Chondrocyte (in vitro differentiated cells): ENCODE measurements around the gene RBPJ. TPM values are rescaled to one million over a fixed set of nuclear protein-coding genes. Genes with fewer than 3 reads are reported as not detected.

ENCODE experiments used
- DNase-seq: peaks from one replicate; pipeline ENCODE4 v3.0.0; 2021; ENCODE audit warnings: mixed read lengths, low spot score
- H3K27ac Mint-ChIP-seq: one replicate; pipeline ENCODE4 v1.8.0; 2021; ENCODE audit warnings: mild to moderate bottlenecking, moderate library complexity, mixed read lengths; ENCODE audit not compliant: unreplicated experiment
- H3K27me3 Mint-ChIP-seq: 2 replicates; pipeline ENCODE4 v1.8.0; 2021; ENCODE audit warnings: low read depth, mixed read lengths
- H3K36me3 Mint-ChIP-seq: 2 replicates; pipeline ENCODE4 v1.8.0; 2021; ENCODE audit warnings: low read depth, mixed read lengths
- H3K4me1 Mint-ChIP-seq: 2 replicates; pipeline ENCODE4 v1.8.0; 2021; ENCODE audit warnings: low read depth, mild to moderate bottlenecking, mixed read lengths
- H3K4me3 Mint-ChIP-seq: one replicate; pipeline ENCODE4 v1.8.0; 2021; ENCODE audit warnings: mild to moderate bottlenecking, moderate library complexity, mixed read lengths; ENCODE audit not compliant: unreplicated experiment
- H3K9me3 Mint-ChIP-seq: 2 replicates; pipeline ENCODE4 v1.8.0; 2021; ENCODE audit warnings: low read depth, mixed read lengths
- CTCF ChIP-seq: fragments of 200-600 bp; sonication (generic); IDR thresholded peaks from 2 replicates; pipeline ENCODE4 v1.5.0; 2021; ENCODE audit warnings: antibody characterized with exemption, mild to moderate bottlenecking, moderate library complexity
- total RNA-seq: library from RNA; stranded (reverse); gene quantifications from 3 replicates; pipeline ENCODE4 v1.2.1, GENCODE V29; 2021

RBPJ gene
- total RNA-seq, 1 donor from 2014 or later, result 58.5 TPM

- Mint-ChIP-seq H3K36me3 (peaks cover 11% of the 10 kb centered on the region), H3K27ac (no peak overlapping the region), H3K27me3 (no peaks in the 10 kb centered on the region), H3K4me1 (peaks cover 20% of the 10 kb centered on the region), H3K4me3 (no peak overlapping the region), H3K9me3 (peaks cover 5% of the 10 kb centered on the region)
- no peak for DNase-seq
- TF ChIP-seq CTCF, result peak; percentile 93
Observed at GRCh38 chr4:26410385-26411293, 89.8 kb downstream of the RBPJ start.

GRCh38 chr4:26412381-26413372 lies 91.9 kb downstream of the RBPJ start:
- H3K27me3 Mint-ChIP-seq, result no peaks in the 10 kb centered on the region
- H3K4me3 Mint-ChIP-seq, result no peak overlapping the region
- H3K4me1 Mint-ChIP-seq, result peaks cover 8% of the 10 kb centered on the region
- DNase-seq, result no peak
- H3K27ac Mint-ChIP-seq, result no peak overlapping the region
- no peaks in the 10 kb centered on the region for H3K9me3 Mint-ChIP-seq
- no peak for TF ChIP-seq CTCF
- peaks cover 4% of the 10 kb centered on the region for H3K36me3 Mint-ChIP-seq

GRCh38 chr4:26413582-26413981 lies 92.8 kb downstream of the RBPJ start:
- TF ChIP-seq CTCF, result no peak
- H3K4me3 Mint-ChIP-seq, result no peak overlapping the region
- H3K27ac Mint-ChIP-seq, result no peak overlapping the region
- peaks cover 15% of the 10 kb centered on the region for H3K4me1 Mint-ChIP-seq
- no peaks in the 10 kb centered on the region for H3K27me3 Mint-ChIP-seq
- no peak for DNase-seq
- H3K9me3 Mint-ChIP-seq, result no peaks in the 10 kb centered on the region
- peaks cover 4% of the 10 kb centered on the region for H3K36me3 Mint-ChIP-seq

GRCh38 chr4:26418107-26418506 lies 97.3 kb downstream of the RBPJ start:
- no peaks in the 10 kb centered on the region for H3K9me3 Mint-ChIP-seq
- no peak for DNase-seq
- H3K27me3 Mint-ChIP-seq, result no peaks in the 10 kb centered on the region
- peaks cover 29% of the 10 kb centered on the region for H3K4me1 Mint-ChIP-seq
- TF ChIP-seq CTCF, result no peak
- H3K4me3 Mint-ChIP-seq, result no peak overlapping the region
- H3K36me3 Mint-ChIP-seq, result peaks cover 11% of the 10 kb centered on the region
- H3K27ac Mint-ChIP-seq, result no peak overlapping the region

- peaks cover 26% of the 10 kb centered on the region for H3K4me1 Mint-ChIP-seq
- peaks cover 11% of the 10 kb centered on the region for H3K36me3 Mint-ChIP-seq
- no peaks in the 10 kb centered on the region for H3K27me3 Mint-ChIP-seq
- no peak for TF ChIP-seq CTCF
- no peak for DNase-seq
- no peak overlapping the region for H3K4me3 Mint-ChIP-seq
- H3K27ac Mint-ChIP-seq, result peak overlapping the region; percentile 52
- no peaks in the 10 kb centered on the region for H3K9me3 Mint-ChIP-seq
Observed at GRCh38 chr4:26418850-26419249, 98.0 kb downstream of the RBPJ start.
